Germinal center (tissue), 1 donor: Measurements from ENCODE around the gene INIP.

Experiments used
- DNase-seq: peaks from one replicate; pipeline ENCODE4 v3.0.0; 2012; ENCODE audit warnings: mixed read lengths, low spot score

Gene INIP

GRCh38 chr9:112717661-112718331 lies at the start of gene INIP:
Gene INIP (minus strand): TSS chr9:112718117. CDS start chr9:112716485, 1,632 bp downstream.
- DNase-seq, result peak; percentile 97

- no peak for DNase-seq
Measured at GRCh38 chr9:112765281-112765680, 47.4 kb upstream of the INIP start.

DNA sequence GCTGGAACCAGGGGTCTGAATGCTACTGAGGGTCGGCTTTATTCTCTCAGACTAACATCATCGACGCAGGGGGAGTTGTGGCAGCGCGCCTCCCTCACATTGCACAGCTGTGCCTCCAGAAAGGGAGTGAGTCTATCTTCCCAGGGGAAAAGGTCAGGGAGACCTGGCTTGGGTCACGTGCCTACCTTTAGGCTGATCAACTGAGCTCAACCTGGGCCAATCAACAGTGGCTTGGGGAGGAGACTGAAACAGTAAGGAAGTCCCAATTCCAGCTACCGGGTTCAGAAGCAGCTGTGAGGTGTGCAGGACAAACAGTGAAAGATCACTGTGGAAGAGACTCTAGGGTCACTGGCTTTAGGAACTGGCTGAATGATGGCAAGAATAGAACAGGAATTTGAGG lies 46.9 kb upstream of the INIP start:
- no peak for DNase-seq

DNA sequence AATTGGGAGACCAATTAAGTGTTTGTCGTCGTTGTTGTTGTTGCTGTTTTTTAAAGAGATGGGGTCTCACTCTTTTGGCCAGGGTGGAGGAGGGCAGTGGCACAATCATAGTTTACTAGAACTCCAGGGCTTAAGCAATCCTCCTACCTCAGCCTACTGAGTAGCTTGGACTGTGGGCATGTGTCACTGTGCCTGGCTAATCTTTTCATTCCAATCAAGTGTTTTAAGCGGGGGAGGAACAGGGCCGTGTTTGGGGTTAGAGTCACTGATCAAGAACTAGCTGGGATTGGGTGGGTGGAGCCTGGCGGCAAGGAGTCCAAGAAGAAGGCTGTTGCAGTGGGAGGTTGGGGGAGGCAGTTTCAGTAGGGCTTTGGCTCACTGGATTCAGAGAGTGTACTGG lies 46.4 kb upstream of the INIP start:
- no peak for DNase-seq

GRCh38 chr9:112762726-112763518 lies 45.0 kb upstream of the INIP start:
- no peak for DNase-seq

DNA sequence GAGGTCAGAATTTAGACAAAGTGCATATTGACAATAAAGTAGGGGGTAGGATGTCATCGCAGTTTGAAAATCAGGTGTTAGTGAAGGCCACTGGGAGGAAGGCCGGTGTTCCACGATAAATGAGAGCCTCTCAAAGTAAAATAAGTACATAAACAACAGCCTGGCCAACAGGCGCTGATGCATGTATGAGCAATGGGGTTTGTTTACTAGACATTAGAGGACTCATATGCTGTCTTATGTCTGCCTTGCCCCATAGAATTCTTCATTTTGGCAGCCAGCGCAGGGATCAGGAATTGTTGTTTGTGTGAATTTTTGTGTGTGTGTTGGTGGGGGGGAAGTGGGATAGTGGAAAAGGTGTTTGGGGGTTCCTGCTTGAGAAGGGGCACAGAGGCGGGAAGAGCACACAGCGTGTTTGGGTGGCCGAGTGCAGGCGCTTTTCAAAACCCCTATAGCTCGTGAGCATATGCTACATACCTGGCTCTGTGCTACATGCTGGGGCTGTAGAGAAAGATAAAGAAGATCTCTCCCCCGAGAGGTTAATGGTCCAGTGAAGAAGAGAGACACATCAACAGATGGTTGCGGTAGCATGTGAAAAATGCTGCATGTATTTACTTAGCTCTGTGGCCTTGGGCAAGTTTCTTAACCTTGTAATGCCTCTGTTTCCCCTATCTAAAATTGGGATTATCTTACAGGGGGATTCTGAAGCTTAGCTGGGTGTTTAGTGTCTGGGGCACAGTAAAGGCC lies 44.2 kb upstream of the INIP start:
- DNase-seq, result no peak

DNA sequence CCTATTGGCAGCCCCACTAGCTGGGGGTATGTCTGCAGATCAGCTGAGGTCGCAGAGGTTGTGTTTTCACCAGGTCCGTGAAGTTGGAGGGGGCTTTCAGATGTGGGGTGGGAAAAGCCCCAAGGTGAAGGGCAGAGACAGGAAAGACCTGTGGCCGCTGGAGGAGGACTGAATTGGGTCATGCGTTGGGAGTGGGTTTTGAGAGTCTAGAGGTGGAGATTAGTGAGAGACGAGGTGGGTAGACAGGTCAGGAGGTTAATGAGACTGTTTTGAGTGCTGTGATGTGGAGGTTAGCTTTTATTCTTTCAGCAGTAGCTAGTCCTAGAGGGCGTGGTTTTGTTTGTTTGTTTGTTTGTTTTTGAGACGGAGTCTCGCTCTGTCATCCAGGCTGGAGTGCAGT lies 42.9 kb upstream of the INIP start:
- no peak for DNase-seq

- no peak for DNase-seq
Measured at GRCh38 chr9:112757940-112758339, 40.0 kb upstream of the INIP start.

DNA sequence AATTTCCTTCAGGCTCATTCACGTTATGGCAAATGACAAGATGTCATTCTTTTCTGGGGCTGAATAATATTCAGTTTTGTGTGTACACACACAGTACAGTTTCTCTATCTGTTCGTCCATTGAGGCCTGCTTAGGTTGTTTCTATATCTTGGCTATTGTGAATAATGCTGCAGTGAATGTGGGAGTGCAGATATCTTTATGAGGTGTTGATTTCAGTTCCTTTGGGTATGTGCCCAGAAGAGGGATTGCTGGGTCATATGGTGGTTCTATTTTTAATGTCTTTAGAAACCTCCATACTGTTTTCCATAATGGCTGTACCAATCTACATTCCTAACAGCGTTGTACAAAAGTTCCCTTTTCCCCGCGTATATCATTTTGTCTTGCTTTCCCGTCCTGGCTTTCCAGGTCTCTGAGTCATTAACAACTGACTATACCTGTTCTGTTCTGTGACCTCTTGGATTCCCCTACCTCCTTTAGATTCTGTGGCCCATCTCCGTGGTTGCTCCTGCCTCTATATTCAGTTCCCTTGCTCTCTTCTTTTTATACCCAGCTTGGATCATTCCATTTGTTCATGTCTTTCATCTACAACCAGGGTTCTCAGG lies 39.5 kb upstream of the INIP start:
- DNase-seq, result no peak

GRCh38 chr9:112755675-112756074 lies 37.8 kb upstream of the INIP start:
- DNase-seq, result no peak

DNA sequence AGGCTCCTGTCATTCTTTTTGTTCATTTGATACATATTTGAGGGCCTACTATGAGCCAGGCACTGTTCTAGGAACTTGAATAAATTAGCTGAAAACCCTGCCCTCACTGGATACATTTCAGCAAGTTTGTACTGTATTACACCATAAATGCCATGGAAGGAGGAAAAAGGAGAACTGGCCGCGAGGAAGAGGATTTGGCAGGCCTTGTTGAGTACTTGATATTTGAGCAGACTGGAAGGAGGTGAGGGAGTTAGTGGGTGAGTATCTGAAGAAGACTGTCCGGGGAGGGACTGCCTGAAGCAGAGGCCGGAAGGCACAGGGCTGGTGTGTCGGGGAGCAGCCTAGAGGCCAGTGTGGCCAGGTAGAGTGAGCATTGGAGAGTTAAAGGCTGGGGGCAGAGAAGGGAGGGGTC lies 37.1 kb upstream of the INIP start:
- DNase-seq, result no peak

DNA sequence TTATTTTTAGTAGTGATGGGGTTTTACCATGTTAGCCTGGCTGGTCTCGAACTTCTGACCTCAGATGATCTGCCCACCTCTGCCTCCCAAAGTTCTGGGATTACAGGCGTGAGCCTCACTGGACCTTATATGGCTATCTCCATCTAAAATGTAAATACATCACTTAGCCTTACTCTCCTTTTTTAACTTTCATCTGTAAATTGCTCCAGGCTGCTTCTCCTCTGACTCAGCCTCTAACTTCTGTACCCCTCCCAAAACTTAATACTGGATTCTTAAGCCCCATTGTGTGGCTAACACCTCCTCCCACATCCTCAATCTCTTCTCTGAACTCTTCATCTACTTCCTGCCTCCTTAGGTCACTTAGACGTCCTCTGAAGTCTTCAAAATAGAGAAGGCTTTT lies 36.7 kb upstream of the INIP start:
- no peak for DNase-seq

- no peak for DNase-seq
Measured at GRCh38 chr9:112753725-112754124, 35.8 kb upstream of the INIP start.

GRCh38 chr9:112752334-112753125 lies 34.6 kb upstream of the INIP start:
- no peak for DNase-seq

- peak; percentile 79 for DNase-seq
Measured at GRCh38 chr9:112751056-112751795, 33.3 kb upstream of the INIP start.

DNA sequence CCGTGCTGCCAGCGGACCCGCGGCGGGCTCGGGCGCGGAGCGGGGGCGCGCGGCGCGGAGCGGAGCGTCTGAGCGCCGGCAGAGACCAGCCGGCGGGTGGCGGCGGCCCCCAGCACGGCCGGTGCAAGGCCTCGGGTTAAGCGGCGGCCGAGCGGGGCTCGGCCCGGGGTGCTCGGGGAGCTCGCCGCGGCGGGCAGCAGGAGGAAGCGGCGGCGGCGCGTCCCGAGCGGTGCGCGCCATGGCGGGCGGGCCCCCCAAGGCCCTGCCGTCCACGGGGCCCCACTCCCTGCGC lies 32.8 kb upstream of the INIP start:
- DNase-seq, result no peak

- DNase-seq, result peak; percentile 94
Measured at GRCh38 chr9:112750016-112750763, 32.3 kb upstream of the INIP start, which contains the start of gene SNX30. Gene SNX30 (plus strand): TSS chr9:112750760. CDS start chr9:112751002, 242 bp downstream.

GRCh38 chr9:112747094-112747493 lies 29.2 kb upstream of the INIP start:
- no peak for DNase-seq

DNA sequence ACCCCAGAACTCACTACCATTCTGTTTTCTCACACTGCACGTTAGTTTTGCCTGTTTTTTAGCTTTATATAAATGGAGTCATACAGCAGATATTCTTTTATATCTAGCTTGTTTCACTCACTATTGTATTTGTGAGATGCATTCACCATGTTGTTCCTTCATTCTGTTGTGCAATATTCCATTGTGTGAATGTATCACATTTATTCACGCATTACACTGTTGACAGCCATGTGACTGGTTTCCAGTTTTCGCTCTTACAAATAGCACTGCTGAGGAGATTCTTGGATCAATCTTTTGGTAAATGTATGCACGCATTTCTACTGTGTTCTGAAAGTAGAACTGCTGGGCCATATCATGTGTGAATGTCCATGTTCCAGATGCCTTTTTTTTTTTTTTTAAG lies 26.3 kb upstream of the INIP start:
- DNase-seq, result no peak

- peak; percentile 78 for DNase-seq
Measured at GRCh38 chr9:112743216-112743836, 25.4 kb upstream of the INIP start.
